Left renal cortex interstitium (tissue), 4 donors: ENCODE results near the gene HLA-DPA1. TPM values are rescaled to one million over a fixed set of nuclear protein-coding genes. Genes with fewer than 3 reads are reported as not detected.
"Not testable (repeated sequence)": the region's sequence is repeated elsewhere in the genome, so short reads cannot be mapped to it uniquely, and the experiment has no call there.

ENCODE experiments used
- DNase-seq, 4 donors: peaks; one replicate each; pipeline ENCODE4 v3.0.0-alpha.2; 2013; ENCODE audit warnings: low read depth in 4 of 4, low spot score in 2 of 4, missing footprints in 1 of 4
- polyA plus RNA-seq, 4 donors: library from polyadenylated mRNA; unstranded; fragments of 120-200 nt; gene quantifications; one replicate each; pipeline ENCODE4 v1.2.1, GENCODE V29; 2013; ENCODE audit not compliant: insufficient read length in 4 of 4

Gene HLA-DPA1
- polyA plus RNA-seq, result 10 to 100 TPM; 16.8 to 39.8 (median 19.2) TPM

- no peak for DNase-seq
These were observed at the start of gene HLA-DPA1 for GRCh38 chr6:33073431-33073871. Gene HLA-DPA1, minus strand, starts transcription at chr6:33073649.

DNA sequence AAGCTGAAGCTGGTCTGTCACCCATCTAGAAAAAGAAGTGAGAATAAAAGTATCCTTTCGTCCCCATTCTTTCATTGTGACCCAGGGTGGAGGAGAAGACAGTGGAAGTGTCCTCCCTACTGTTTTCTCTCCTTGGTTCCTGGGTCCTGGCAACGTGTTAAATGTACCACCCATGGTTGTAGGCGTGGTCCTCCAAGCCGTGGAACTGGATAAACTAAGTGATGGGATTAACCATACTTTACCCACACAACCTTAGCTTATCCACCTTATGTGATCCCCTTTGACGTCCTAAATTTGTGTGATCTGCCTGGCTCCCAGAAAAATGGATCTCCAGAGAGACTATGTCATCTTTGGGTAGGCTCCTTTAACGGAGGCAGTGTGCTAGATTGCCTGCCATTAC, 49.7 kb upstream of the HLA-DPA1 start:
- no peak for DNase-seq

GRCh38 chr6:33120001-33120400, 46.6 kb upstream of the HLA-DPA1 start:
- DNase-seq, result no peak

- DNase-seq, result peak in 1 of 4 donors; percentile 27
These were observed 45.2 kb upstream of the HLA-DPA1 start for GRCh38 chr6:33118525-33119123.

DNA sequence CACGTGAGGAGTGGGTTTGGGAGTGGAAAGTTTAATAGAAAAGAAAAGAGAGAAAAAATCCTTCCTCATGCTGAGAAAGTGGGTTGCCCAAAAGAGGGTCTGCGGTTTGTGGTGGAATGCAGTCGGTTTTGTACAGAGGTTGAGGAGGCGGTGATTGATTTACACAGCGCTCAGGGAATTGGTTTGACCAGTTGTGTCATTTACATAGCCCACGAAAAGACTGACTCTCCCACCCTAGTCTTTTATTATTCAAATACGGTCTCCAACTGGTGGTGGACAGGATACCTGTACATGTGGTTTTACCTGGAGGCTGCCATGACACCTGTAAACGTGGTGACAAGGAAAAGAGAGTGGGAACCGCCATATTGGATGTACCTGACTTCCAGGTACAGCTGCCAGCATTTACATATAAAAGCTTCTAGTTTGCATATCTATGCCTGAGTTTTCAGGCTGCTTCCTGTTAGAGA, 44.4 kb upstream of the HLA-DPA1 start:
- DNase-seq, result no peak

GRCh38 chr6:33116841-33117711, 43.6 kb upstream of the HLA-DPA1 start:
- peak in 1 of 4 donors; percentile 6 for DNase-seq

DNA sequence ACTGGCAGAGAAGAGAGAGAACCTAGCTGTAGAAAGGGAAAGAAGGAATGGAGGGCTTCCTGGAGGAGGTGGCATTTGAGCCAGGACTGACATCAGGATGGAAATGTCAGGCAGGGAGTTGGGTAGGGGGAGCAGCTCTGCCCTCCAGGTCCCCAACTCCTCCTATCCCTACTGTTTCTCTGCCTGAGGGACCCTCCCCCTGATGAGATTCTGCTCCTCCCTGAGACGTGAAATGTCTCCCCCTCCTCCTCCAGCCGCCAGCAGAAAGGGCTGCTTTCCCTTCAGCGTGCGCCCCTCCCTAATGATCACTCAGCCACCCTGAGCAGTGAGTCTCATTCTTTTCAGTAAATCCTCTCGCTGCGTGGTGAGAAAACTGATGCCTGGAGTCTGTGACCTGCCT, 43.0 kb upstream of the HLA-DPA1 start:
- DNase-seq, result no peak

DNA sequence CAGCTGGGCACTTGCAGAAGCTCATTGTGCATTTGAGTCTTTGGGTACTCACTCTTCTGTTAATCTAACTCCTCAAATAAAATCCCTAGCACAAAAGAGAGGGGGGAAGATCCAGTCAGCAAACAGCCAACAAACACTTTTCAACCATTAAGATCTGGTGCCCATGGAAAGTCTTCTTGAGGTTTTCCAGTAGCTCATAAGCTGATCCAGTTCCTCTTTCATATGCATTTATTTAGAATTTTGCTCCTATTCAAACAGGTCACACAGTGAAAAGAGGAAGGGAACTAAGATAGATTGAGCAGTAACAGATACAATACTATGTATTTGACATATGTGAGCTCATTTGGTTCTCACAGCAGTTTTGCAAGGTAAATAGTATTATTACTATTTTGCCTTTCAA, 41.0 kb upstream of the HLA-DPA1 start:
- DNase-seq, result no peak

DNA sequence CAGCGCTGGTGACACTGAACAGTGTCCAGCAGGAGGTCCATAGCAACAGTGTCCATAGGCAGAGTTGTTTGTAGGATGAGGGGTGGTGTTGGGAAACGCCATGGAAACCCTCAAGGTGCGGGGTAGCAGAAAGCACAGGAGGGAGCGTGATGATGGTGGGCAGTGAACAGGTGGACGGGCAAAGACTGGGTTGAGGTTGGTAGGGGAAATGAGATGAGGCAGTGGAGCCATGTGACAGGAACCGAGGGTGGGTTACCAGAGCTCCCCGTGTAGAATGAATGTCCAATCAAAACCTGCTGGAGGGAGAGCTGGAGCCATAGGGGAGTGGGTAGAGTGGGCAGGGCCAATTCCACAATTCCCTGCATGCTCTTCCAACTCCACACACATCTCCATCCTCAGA, 40.3 kb upstream of the HLA-DPA1 start:
- DNase-seq, result no peak

- peak in 1 of 4 donors; percentile 33 for DNase-seq
These were observed 38.7 kb upstream of the HLA-DPA1 start for GRCh38 chr6:33112148-33112547.

- DNase-seq, result no peak
These were observed 34.9 kb upstream of the HLA-DPA1 start for GRCh38 chr6:33108307-33108706.

DNA sequence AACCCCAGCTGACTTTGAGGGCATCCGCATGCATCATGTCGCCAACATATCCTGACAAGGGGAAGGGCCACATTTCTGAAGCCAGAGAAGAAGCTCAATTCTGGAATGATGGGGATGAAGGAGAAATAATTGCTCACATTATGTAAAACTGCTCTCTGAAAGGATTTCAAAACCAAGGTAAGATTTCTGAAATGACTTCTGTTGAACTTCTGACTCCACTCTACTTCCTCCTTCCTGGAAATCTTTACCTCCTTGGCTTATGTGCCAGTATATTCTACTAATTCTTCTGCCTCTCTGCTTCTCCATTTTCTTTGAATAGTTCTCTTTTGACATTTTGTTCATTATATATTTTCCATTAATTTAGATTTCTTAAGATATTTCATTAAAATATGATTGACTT, 34.2 kb upstream of the HLA-DPA1 start:
- no peak for DNase-seq

GRCh38 chr6:33105916-33106871, 32.7 kb upstream of the HLA-DPA1 start:
- DNase-seq, result no peak

DNA sequence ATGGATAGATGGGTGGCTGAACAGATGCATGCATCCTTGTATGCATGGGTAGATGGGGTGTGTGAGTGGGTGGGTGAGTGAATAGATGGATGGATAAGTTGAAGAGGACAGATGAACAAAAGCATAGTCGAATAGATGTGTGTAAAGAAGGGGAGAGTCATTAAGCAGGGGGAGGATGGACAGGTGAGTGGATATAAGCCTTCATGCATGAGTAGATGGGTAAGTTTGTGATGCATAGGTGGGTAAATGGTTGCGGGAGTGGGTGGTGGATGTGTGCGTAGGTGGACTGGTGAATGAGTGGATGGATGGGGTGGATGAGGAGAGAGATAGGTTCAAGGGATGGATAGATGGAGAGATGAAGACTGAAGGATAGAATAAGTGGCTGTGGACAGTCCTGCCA, 31.9 kb upstream of the HLA-DPA1 start:
- no peak for DNase-seq

DNA sequence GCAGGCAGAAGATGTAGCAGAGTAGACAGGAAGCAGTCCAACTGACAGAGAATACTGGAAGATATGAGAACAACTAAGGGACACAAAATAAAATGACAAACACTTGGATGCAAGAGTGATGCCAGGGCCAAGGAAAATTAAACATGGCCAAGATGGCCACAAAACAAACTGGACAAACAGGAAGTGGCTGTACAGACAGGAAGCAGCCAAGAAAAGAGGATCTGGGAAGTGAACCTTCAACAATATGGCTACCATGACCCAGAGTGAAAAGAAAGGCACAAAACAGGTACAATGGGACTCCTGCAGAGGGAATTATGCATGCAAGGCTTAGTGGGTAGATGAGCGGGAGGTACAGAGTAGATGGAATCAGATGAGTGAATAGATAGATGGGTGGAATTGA, 31.4 kb upstream of the HLA-DPA1 start:
- no peak for DNase-seq

DNA sequence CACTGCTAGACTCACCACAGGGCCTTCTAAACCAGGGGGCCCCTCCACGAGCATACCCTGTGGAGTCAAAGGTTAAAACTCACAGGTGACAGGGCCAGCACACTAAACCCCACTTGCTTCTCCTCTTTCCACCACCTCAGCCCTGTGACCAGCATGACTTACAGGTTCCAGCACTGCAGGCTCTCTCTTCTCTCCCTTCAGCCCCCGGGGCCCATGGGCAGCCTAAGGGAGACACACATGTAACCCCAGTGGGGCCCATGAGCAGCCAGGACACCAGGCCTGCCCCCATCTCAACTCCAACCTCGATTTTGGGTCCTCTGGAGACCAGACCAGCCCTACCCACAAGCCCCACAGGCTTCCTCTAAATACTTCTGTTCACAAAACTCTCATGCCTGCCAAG, 30.3 kb upstream of the HLA-DPA1 start:
- no peak for DNase-seq

DNA sequence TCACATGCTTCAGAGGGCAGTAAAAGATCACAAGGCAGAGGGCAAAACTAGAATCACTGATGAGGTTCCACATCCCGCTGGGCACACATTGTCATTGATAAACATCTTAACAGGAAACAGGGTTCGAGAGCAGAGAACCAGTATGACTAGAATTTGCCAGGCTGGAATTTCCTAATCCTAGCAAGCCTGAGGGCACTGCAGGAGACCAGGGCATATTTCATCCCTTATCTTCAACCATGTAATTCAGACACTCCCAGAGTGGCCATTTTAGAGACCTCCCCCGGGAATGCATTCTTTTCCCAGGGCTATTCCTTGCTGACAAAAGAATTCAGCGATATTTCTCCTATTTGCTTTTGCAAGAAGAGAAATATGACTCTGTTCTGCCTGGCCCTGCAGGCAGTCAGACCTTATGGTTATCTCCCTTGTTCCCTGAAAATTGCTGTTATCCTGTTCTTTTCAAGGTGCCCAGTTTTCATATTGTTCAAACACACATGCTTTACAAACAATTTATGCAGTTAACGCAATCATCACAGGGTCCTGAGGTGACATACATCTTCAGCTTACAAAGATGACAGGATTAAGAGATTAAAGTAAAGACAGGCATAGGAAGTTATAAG, 27.8 kb upstream of the HLA-DPA1 start:
- DNase-seq, result not testable (repeated sequence)

GRCh38 chr6:33095681-33096080, 22.2 kb upstream of the HLA-DPA1 start:
- DNase-seq, result no peak

GRCh38 chr6:33093855-33094254, 20.4 kb upstream of the HLA-DPA1 start:
- no peak for DNase-seq

- no peak for DNase-seq
These were observed 18.9 kb upstream of the HLA-DPA1 start for GRCh38 chr6:33092385-33092784.
